ENCODE data around the gene NEGR1. TPM values are rescaled to one million over a fixed set of nuclear protein-coding genes. Genes with fewer than 3 reads are reported as not detected.

NEGR1 gene
- total and polyA plus RNA-seq, 9 donors, result 4.7 to 15.1 (median 9.1) TPM

- TF ChIP-seq POLR2A (IDR thresholded peaks at IDR 0.05) (no peak), CTCF (IDR thresholded peaks at IDR 0.05) (no peak), EP300 (IDR thresholded peaks at IDR 0.05) (no peak)
- no peak for DNase-seq
- H3K27ac ChIP-seq, result no peak overlapping the region
- H3K9me3 ChIP-seq, result no peaks in the 10 kb centered on the region
- no peaks in the 10 kb centered on the region for H3K36me3 ChIP-seq
- no peaks in the 10 kb centered on the region for H3K4me1 ChIP-seq (ENCODE audit: insufficient read depth)
- H3K4me3 ChIP-seq, result no peak overlapping the region
- peaks cover 5% of the 10 kb centered on the region for H3K27me3 ChIP-seq
- intact Hi-C loops (cut with DNase I), result no loop called here
These were observed 413.0 kb downstream of the NEGR1 start for GRCh38 chr1:71869326-71869725.

GRCh38 chr1:71862756-71863155 is 419.6 kb downstream of the NEGR1 start:
- no peak for TF ChIP-seq EP300 (IDR thresholded peaks at IDR 0.05)
- TF ChIP-seq CTCF (IDR thresholded peaks at IDR 0.05), result no peak
- no peak for TF ChIP-seq POLR2A (IDR thresholded peaks at IDR 0.05)
- Histone ChIP-seq H3K4me1 (ENCODE audit: insufficient read depth) (no peaks in the 10 kb centered on the region), H3K36me3 (no peaks in the 10 kb centered on the region), H3K27me3 (no peaks in the 10 kb centered on the region), H3K4me3 (no peak overlapping the region), H3K27ac (no peak overlapping the region), H3K9me3 (no peaks in the 10 kb centered on the region)
- no peak for DNase-seq
- 79 to 91% (median 85%) methylated on average over 2 of the region's 2 CpGs for WGBS, 3 donors
- intact Hi-C loops (cut with DNase I), result no loop called here

- no peak overlapping the region for H3K27ac ChIP-seq
- no peaks in the 10 kb centered on the region for H3K27me3 ChIP-seq
- DNase-seq, result no peak
- TF ChIP-seq POLR2A (IDR thresholded peaks at IDR 0.05), result no peak
- TF ChIP-seq CTCF (IDR thresholded peaks at IDR 0.05), result no peak
- no peak for TF ChIP-seq EP300 (IDR thresholded peaks at IDR 0.05)
- intact Hi-C loops (cut with DNase I), result no loop called here
- no peak overlapping the region for H3K4me3 ChIP-seq
- H3K36me3 ChIP-seq, result no peaks in the 10 kb centered on the region
- no peaks in the 10 kb centered on the region for H3K9me3 ChIP-seq
- no peaks in the 10 kb centered on the region for H3K4me1 ChIP-seq (ENCODE audit: insufficient read depth)
These were observed 421.3 kb downstream of the NEGR1 start for GRCh38 chr1:71861022-71861421.

GRCh38 chr1:71859806-71860205 is 422.5 kb downstream of the NEGR1 start:
- no peak overlapping the region for H3K4me3 ChIP-seq
- H3K27me3 ChIP-seq, result no peaks in the 10 kb centered on the region
- no peak for DNase-seq
- 92 to 95% (median 95%) methylated on average over 2 of the region's 2 CpGs for WGBS, 3 donors
- H3K4me1 ChIP-seq (ENCODE audit: insufficient read depth), result no peaks in the 10 kb centered on the region
- no peak overlapping the region for H3K27ac ChIP-seq
- no peak for TF ChIP-seq EP300 (IDR thresholded peaks at IDR 0.05)
- TF ChIP-seq CTCF (IDR thresholded peaks at IDR 0.05), result no peak
- no peak for TF ChIP-seq POLR2A (IDR thresholded peaks at IDR 0.05)
- intact Hi-C loops (cut with DNase I), result no loop called here
- H3K36me3 ChIP-seq, result no peaks in the 10 kb centered on the region
- H3K9me3 ChIP-seq, result no peaks in the 10 kb centered on the region

GRCh38 chr1:71857862-71858261 is 424.5 kb downstream of the NEGR1 start:
- WGBS, 3 donors, result 45 to 67% (median 50%) methylated on average over 1 of the region's 1 CpG
- intact Hi-C loops (cut with DNase I), result no loop called here

More at GRCh38 chr1:71857862-71858261, 424.5 kb downstream of the NEGR1 start:
- H3K4me3 ChIP-seq, result no peak overlapping the region
- no peak overlapping the region for H3K27ac ChIP-seq
- TF ChIP-seq CTCF (IDR thresholded peaks at IDR 0.05) (no peak), EP300 (IDR thresholded peaks at IDR 0.05) (no peak), POLR2A (IDR thresholded peaks at IDR 0.05) (no peak)
- H3K27me3 ChIP-seq, result no peaks in the 10 kb centered on the region
- no peaks in the 10 kb centered on the region for H3K4me1 ChIP-seq (ENCODE audit: insufficient read depth)
- no peaks in the 10 kb centered on the region for H3K36me3 ChIP-seq
- DNase-seq, result no peak
- no peaks in the 10 kb centered on the region for H3K9me3 ChIP-seq

All from ovary (tissue), 9 donors.